Measurements from ENCODE around the gene SRSF10.

- TF ChIP-seq, protein P1, sequence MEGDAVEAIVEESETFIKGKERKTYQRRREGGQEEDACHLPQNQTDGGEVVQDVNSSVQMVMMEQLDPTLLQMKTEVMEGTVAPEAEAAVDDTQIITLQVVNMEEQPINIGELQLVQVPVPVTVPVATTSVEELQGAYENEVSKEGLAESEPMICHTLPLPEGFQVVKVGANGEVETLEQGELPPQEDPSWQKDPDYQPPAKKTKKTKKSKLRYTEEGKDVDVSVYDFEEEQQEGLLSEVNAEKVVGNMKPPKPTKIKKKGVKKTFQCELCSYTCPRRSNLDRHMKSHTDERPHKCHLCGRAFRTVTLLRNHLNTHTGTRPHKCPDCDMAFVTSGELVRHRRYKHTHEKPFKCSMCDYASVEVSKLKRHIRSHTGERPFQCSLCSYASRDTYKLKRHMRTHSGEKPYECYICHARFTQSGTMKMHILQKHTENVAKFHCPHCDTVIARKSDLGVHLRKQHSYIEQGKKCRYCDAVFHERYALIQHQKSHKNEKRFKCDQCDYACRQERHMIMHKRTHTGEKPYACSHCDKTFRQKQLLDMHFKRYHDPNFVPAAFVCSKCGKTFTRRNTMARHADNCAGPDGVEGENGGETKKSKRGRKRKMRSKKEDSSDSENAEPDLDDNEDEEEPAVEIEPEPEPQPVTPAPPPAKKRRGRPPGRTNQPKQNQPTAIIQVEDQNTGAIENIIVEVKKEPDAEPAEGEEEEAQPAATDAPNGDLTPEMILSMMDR (tag by site-specific recombination; IDR thresholded peaks at IDR 0.05): no peak
- TF ChIP-seq ZNF174 (tag by site-specific recombination; IDR thresholded peaks at IDR 0.05) (no peak), ZNF155 (tag by site-specific recombination; IDR thresholded peaks at IDR 0.05) (no peak), ELK4 (IDR thresholded peaks at IDR 0.05; ENCODE audit: borderline replicate concordance, low read depth, low read length) (no peak), ZNF514 (tag by site-specific recombination; IDR thresholded peaks at IDR 0.05) (no peak), ZNF121 (tag by site-specific recombination; IDR thresholded peaks at IDR 0.05) (no peak), ZNF623 (tag by site-specific recombination; IDR thresholded peaks at IDR 0.05) (no peak), ZNF350 (tag by site-specific recombination; IDR thresholded peaks at IDR 0.05) (no peak), PATZ1 (tag by site-specific recombination; IDR thresholded peaks at IDR 0.05) (no peak)
Observed at GRCh38 chr1:23931491-23931880, 48.6 kb downstream of the SRSF10 start.
